ENCODE results near the gene ARHGEF16.

DNA sequence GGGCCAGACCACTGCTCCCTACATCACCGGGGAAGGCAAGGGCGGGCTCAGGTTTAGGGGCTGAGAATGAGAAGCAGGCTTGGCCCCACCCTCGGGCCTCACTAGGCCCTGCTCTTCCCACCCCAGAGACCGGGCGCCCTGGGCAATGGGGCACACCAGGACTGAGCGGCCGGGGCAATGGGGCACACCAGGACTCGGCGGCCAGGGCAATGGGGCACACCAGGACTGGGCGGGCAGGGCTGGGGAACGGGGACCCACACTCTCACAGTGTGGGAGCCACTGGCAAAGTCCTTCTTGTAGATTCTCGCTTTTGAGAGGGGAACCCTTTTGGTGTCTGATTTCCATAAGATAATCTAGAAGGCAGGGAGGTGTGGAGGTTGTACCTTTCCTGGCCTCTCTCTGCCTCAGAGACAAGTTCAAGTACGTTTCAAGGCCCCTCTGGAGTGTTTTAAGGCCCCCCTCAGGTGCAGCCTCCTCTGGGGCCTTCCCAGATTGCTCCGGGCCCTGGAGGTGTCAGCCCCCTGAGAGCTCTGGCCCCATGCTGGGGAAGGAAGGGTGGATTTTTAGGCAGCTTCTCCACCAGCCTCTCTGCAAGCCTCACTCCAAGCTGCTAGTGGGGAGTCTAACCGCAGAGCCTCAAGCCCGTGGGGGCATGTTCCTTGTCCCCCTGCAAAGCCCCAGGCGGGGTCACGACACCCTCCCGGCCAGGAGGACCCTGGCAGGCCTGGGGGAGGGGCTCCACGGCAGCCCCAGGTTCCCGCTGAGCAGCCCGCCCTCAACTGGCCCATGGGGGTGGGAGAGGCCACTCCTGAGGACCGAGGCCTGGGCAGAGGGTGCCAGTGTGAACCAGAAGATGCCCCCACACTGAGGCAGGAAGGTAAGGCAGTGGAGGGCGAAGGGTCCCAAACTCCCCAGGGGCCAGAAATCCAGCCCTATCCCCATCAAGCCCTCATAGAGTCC is 66.2 kb downstream of the ARHGEF16 start:
- TF ChIP-seq POLR2AphosphoS5 (IDR thresholded peaks at IDR 0.05), result no peak
- TF ChIP-seq, protein P1, sequence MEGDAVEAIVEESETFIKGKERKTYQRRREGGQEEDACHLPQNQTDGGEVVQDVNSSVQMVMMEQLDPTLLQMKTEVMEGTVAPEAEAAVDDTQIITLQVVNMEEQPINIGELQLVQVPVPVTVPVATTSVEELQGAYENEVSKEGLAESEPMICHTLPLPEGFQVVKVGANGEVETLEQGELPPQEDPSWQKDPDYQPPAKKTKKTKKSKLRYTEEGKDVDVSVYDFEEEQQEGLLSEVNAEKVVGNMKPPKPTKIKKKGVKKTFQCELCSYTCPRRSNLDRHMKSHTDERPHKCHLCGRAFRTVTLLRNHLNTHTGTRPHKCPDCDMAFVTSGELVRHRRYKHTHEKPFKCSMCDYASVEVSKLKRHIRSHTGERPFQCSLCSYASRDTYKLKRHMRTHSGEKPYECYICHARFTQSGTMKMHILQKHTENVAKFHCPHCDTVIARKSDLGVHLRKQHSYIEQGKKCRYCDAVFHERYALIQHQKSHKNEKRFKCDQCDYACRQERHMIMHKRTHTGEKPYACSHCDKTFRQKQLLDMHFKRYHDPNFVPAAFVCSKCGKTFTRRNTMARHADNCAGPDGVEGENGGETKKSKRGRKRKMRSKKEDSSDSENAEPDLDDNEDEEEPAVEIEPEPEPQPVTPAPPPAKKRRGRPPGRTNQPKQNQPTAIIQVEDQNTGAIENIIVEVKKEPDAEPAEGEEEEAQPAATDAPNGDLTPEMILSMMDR (IDR thresholded peaks at IDR 0.05), result no peak
- no peak for TF ChIP-seq POLR2A (IDR thresholded peaks at IDR 0.05)
- no peak for TF ChIP-seq EP300 (IDR thresholded peaks at IDR 0.05)
